ENCODE results near the gene KCNN1. TPM values are rescaled to one million over a fixed set of nuclear protein-coding genes. Genes with fewer than 3 reads are reported as not detected.
A peak's percentile ranks its signal among the peaks of the same experiment; 100 is the strongest.
"Not testable (repeated sequence)": the region's sequence is repeated elsewhere in the genome, so short reads cannot be mapped to it uniquely, and the experiment has no call there.

Gene KCNN1
- polyA plus RNA-seq (2012; ENCODE audit: insufficient read depth, insufficient read length, low read depth) = 9.5 TPM

DNA sequence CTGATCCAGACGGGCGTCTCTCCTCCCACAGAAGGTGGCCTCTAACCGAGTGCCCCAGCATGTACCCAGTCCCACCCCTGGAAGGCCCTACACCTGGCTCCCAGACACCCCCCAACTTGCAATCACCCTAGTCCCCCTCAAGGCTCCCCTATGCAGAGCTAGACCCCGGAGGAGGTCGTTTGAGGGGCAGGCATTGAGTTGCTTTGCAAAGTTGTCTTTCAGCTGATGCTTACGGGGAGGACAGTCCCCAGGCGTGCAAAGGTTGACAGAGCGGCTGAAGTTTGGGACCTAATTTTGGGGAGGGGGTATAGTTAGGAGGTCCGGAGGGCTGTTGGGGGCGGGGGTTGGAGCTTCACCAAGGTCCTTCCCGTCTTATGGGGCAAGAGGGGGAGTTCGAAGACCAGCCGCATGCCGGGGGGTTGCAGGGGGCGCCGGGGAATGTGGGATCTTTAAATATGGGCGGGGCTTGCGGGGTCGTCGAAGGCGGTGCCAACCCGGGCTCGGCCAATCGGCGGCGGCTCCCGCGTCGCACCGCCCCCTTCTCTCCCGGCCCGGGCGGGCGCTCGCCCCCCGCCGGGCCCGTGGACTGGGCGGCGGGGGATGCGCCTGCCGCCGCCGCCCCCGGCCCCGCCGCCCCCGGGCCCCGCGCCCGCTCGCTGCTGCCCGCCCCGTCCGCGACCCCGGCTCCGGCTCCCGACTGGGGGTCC is at the start of gene KCNN1:
Gene KCNN1 (plus strand): TSS at position 558 of the 707 bp plus-strand sequence. CDS start 6,782 bp downstream, outside the sequence.
- Histone ChIP-seq H3K4me3 (ENCODE audit: low read depth, low read length) (peak within 1 kb of the TSS; percentile 66), H3K27me3 (no peaks in the 10 kb centered on the region; the same call in 1 of the 2 replicates)

GRCh38 chr19:17918151-17918550 is 48.8 kb upstream of the KCNN1 start:
- not testable (repeated sequence) for H3K4me3 ChIP-seq (ENCODE audit: low read depth, low read length); H3K27me3 ChIP-seq; H3K36me3 ChIP-seq; DNase-seq; H3K9me3 ChIP-seq; H3K4me1 ChIP-seq

More for the DNA sequence above, at the start of gene KCNN1:
- no peaks in the 10 kb centered on the region for H3K9me3 ChIP-seq
- no peak for TF ChIP-seq CTCF (IDR thresholded peaks at IDR 0.05; ENCODE audit: low read depth, low read length)
- peak; percentile 65 for DNase-seq
- no peaks in the 10 kb centered on the region for H3K36me3 ChIP-seq
- no peaks in the 10 kb centered on the region for H3K4me1 ChIP-seq

DNA sequence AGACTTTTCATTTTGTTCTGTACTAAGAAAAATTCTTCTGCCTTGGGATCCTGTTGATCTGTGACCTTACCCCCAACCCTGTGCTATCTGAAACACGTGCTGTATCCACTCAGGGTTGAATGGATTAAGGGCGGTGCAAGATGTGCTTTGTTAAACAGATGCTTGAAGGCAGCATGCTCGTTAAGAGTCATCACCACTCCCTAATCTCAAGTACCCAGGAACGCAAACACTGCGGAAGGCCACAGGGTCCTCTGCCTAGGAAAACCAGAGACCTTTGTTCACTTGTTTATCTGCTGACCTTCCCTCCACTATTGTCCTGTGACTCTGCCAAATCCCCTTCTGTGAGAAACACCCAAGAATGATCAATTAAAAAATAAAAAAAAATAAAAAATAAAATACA is 47.8 kb upstream of the KCNN1 start:
- H3K9me3 ChIP-seq; DNase-seq; H3K4me1 ChIP-seq; H3K4me3 ChIP-seq (ENCODE audit: low read depth, low read length); H3K27me3 ChIP-seq; H3K36me3 ChIP-seq: not testable (repeated sequence)

GRCh38 chr19:17920527-17920926 is 46.4 kb upstream of the KCNN1 start:
- no peak for DNase-seq
- no peak for TF ChIP-seq CTCF (IDR thresholded peaks at IDR 0.05; ENCODE audit: low read depth, low read length)

DNA sequence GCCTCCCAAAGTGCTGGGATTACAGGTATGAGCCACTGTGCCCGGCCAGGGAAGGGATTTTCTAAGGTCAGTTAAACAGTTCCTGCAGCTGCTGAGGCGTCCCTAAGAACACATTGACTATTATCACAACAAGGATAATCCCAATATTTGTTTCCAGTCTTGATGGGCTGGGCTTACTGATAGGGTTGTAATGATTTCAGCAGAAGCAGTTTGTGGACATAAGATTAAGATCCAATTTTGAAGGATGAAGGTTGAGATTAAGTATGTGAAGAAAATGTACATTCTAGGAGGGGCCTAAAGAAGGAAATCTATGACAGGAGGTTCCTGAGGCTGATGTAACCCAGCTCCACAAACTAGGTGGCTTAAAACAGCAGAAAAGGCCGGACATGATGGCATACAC is 44.8 kb upstream of the KCNN1 start:
- no peak for TF ChIP-seq CTCF (IDR thresholded peaks at IDR 0.05; ENCODE audit: low read depth, low read length)
- DNase-seq = no peak
- H3K9me3 ChIP-seq = no peaks in the 10 kb centered on the region
- no peaks in the 10 kb centered on the region for H3K27me3 ChIP-seq
- H3K4me3 ChIP-seq (ENCODE audit: low read depth, low read length) = no peak overlapping the region
- H3K4me1 ChIP-seq = no peaks in the 10 kb centered on the region
- no peaks in the 10 kb centered on the region for H3K36me3 ChIP-seq

More at GRCh38 chr19:17920527-17920926, 46.4 kb upstream of the KCNN1 start:
- Histone ChIP-seq H3K36me3 (no peaks in the 10 kb centered on the region), H3K4me1 (no peaks in the 10 kb centered on the region), H3K9me3 (no peaks in the 10 kb centered on the region), H3K27me3 (no peaks in the 10 kb centered on the region), H3K4me3 (ENCODE audit: low read depth, low read length) (no peak overlapping the region)

DNA sequence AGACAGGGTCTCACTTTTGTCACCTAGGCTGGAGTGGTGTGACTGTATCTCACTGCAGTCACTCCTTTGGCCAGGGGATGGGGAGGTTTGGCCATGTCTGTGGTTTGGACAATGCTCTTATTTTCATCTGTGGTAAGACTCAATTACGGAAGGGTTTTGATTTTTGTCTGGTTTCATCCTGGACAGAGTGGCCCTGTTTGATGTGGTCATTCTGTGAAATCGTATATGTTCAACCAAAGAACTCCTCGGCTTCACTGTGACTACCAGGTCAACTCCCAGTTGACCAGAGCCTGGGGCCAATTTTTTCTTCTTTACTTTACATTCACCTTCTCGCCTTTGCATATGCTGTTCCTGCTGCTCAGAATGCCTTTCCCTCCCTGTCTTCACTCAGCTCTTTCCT is 40.9 kb upstream of the KCNN1 start:
- TF ChIP-seq CTCF (IDR thresholded peaks at IDR 0.05; ENCODE audit: low read depth, low read length) = no peak
- DNase-seq = no peak
- Histone ChIP-seq H3K27me3 (no peaks in the 10 kb centered on the region), H3K9me3 (no peaks in the 10 kb centered on the region), H3K4me3 (ENCODE audit: low read depth, low read length) (no peak overlapping the region), H3K4me1 (no peaks in the 10 kb centered on the region), H3K36me3 (no peaks in the 10 kb centered on the region)

GRCh38 chr19:17929056-17929455 is 37.9 kb upstream of the KCNN1 start:
- no peak for DNase-seq

More at GRCh38 chr19:17929056-17929455, 37.9 kb upstream of the KCNN1 start:
- Histone ChIP-seq H3K9me3 (no peaks in the 10 kb centered on the region), H3K27me3 (no peaks in the 10 kb centered on the region), H3K36me3 (no peaks in the 10 kb centered on the region), H3K4me3 (ENCODE audit: low read depth, low read length) (no peak overlapping the region), H3K4me1 (no peaks in the 10 kb centered on the region)
- TF ChIP-seq CTCF (IDR thresholded peaks at IDR 0.05; ENCODE audit: low read depth, low read length) = no peak

All from BE2C (cell line).